Trophoblast cell (in vitro differentiated cells and primary cell): ENCODE data around the gene LAMC3.

Source experiments
- DNase-seq, 2 donors: peaks; one replicate each; pipeline ENCODE4 v3.0.0-alpha.2; 2016
- H2AFZ ChIP-seq: 2 replicates; pipeline ENCODE4 v1.6.1; 2013; ENCODE audit warnings: low read length, moderate library complexity, mild to moderate bottlenecking; ENCODE audit not compliant: insufficient read depth, poor library complexity
- H2AK5ac ChIP-seq: 2 replicates; pipeline ENCODE4 v1.6.1; 2013; ENCODE audit warnings: mild to moderate bottlenecking, low read length
- H2BK120ac ChIP-seq: 2 replicates; pipeline ENCODE4 v1.6.1; 2013; ENCODE audit warnings: low read length, mild to moderate bottlenecking, moderate library complexity; ENCODE audit not compliant: insufficient read depth, poor library complexity
- H2BK12ac ChIP-seq: 2 replicates; pipeline ENCODE4 v1.6.1; 2013; ENCODE audit warnings: mild to moderate bottlenecking, low read length, moderate library complexity
- H2BK5ac ChIP-seq: 2 replicates; pipeline ENCODE4 v1.6.1; 2013; ENCODE audit warnings: low read length, low read depth, moderate library complexity, mild to moderate bottlenecking; ENCODE audit not compliant: poor library complexity
- H3K14ac ChIP-seq: 2 replicates; pipeline ENCODE4 v1.6.1; 2013; ENCODE audit warnings: mild to moderate bottlenecking, low read length
- H3K18ac ChIP-seq: 2 replicates; pipeline ENCODE4 v1.6.1; 2013; ENCODE audit warnings: mild to moderate bottlenecking, low read length
- H3K23ac ChIP-seq: 2 replicates; pipeline ENCODE4 v1.6.1; 2013; ENCODE audit warnings: low read length
- H3K27ac ChIP-seq: 2 replicates; pipeline ENCODE4 v1.5.1; 2013; ENCODE audit warnings: low read depth, mild to moderate bottlenecking, inconsistent platforms, low read length, moderate library complexity
- H3K27me3 ChIP-seq: 2 replicates; pipeline ENCODE4 v1.6.1; 2013; ENCODE audit warnings: inconsistent platforms, mild to moderate bottlenecking, low read length, moderate library complexity; ENCODE audit not compliant: insufficient read depth
- H3K36me3 ChIP-seq, 2 experiments: 1 replicate in 1 of 2; 2 replicates in 1 of 2; pipeline ENCODE4 v1.6.1; 2013; ENCODE audit warnings: low read length in 2 of 2, mild to moderate bottlenecking in 2 of 2, moderate library complexity in 1 of 2; ENCODE audit not compliant: insufficient read depth in 2 of 2, control insufficient read depth in 1 of 2
- H3K4ac ChIP-seq: 2 replicates; pipeline ENCODE4 v1.6.1; 2013; ENCODE audit warnings: low read depth, mild to moderate bottlenecking, low read length, moderate library complexity
- H3K4me1 ChIP-seq, 2 experiments: 1 replicate in 1 of 2; 2 replicates in 1 of 2; pipeline ENCODE4 v1.6.1; 2013; ENCODE audit warnings: low read length in 2 of 2, mild to moderate bottlenecking in 2 of 2, moderate library complexity in 1 of 2; ENCODE audit not compliant: insufficient read depth in 2 of 2, control insufficient read depth in 1 of 2
- H3K4me2 ChIP-seq: 2 replicates; pipeline ENCODE4 v1.6.1; 2013; ENCODE audit warnings: inconsistent platforms, mild to moderate bottlenecking, low read length, moderate library complexity
- H3K4me3 ChIP-seq: 2 replicates; pipeline ENCODE4 v1.5.1; 2013; ENCODE audit warnings: mild to moderate bottlenecking, low read depth, low read length, inconsistent platforms
- H3K79me1 ChIP-seq: one replicate; pipeline ENCODE4 v1.6.1; 2013; ENCODE audit warnings: low read length
- H3K79me2 ChIP-seq: 2 replicates; pipeline ENCODE4 v1.6.1; 2013; ENCODE audit warnings: low read length, mild to moderate bottlenecking; ENCODE audit not compliant: control insufficient read depth, insufficient read depth, poor library complexity
- H3K9ac ChIP-seq: 2 replicates; pipeline ENCODE4 v1.6.1; 2013; ENCODE audit warnings: mild to moderate bottlenecking, low read length
- H3K9me3 ChIP-seq: 2 replicates; pipeline ENCODE4 v1.6.1; 2013; ENCODE audit warnings: low read depth, mild to moderate bottlenecking, control low read depth, inconsistent platforms, low read length; ENCODE audit not compliant: insufficient read depth
- H4K12ac ChIP-seq: 2 replicates; pipeline ENCODE4 v1.6.1; 2013; ENCODE audit warnings: low read depth, mild to moderate bottlenecking, low read length, moderate library complexity
- H4K8ac ChIP-seq: 2 replicates; pipeline ENCODE4 v1.6.1; 2013; ENCODE audit warnings: low read depth, mild to moderate bottlenecking, low read length, moderate library complexity
- H4K91ac ChIP-seq: one replicate; pipeline ENCODE4 v1.6.1; 2013; ENCODE audit warnings: low read depth, mild to moderate bottlenecking, low read length, moderate library complexity
- WGBS: extraction: QIAGEN DNeasy Blood & Tissue Kit; methylation state at CpG from one replicate; pipeline ENCODE4 v1.1.7; 2013; ENCODE audit warnings: missing lambda C conversion rate; ENCODE audit not compliant: insufficient read length, insufficient coverage; ENCODE audit errors: extremely low coverage; 5-methylcytosine and 5-hydroxymethylcytosine counted together

LAMC3 gene

DNA sequence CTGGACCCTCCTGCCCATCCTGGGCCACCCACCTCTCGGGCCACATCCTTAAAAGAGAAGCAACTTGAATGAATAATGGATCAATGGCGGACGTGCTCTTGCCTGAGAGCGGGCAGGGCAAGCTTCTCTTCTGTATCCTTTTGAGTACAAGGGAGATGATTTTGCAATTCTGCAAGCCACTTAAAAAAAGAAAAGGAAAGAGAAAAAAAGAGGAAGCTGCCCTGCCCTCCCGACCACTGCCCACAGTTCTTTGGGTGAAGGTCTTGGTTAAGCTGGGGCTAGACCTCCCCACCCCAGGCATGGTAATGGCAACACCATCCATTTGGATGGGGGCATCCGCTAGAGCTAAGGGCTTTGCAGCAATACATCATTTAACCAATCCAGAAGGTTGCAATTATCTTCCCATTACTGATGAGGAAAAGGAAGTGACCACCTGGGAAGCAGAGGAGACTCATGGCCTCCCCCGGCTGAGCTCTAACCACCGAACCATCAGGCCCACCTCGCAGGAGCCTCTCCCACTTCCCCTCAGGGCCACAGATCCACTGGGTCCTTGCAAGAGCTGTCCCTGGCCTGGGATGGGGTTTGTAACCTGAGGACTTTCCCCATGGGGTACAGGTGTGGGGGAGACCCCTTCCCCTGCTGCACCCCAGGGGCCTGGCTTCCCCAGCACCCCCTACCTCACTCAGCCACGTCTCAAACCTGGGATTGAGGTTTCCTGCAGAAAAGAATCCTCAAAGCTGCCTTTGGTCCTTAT, 27.8 kb upstream of the LAMC3 start:
- no peak overlapping the region for H2BK12ac ChIP-seq
- H3K79me2 ChIP-seq, result no peaks in the 10 kb centered on the region
- no peaks in the 10 kb centered on the region for H3K27me3 ChIP-seq
- no peak overlapping the region for H3K18ac ChIP-seq
- no peak overlapping the region for H3K4me2 ChIP-seq
- WGBS, result no CpG with 5 or more reads among the region's 10 CpGs
- no peak overlapping the region for H3K9ac ChIP-seq
- no peaks in the 10 kb centered on the region for H3K9me3 ChIP-seq
- no peaks in the 10 kb centered on the region for H3K4me1 ChIP-seq
- no peaks in the 10 kb centered on the region for H3K36me3 ChIP-seq
- H4K12ac ChIP-seq, result no peak overlapping the region
- no peaks in the 10 kb centered on the region for H3K79me1 ChIP-seq
- no peak overlapping the region for H4K8ac ChIP-seq
- H2AFZ ChIP-seq, result no peak overlapping the region
- H3K4me3 ChIP-seq, result no peak overlapping the region
- no peak overlapping the region for H4K91ac ChIP-seq
- H2BK5ac ChIP-seq, result no peak overlapping the region
- H3K14ac ChIP-seq, result no peak overlapping the region
- no peak overlapping the region for H2BK120ac ChIP-seq
- no peak overlapping the region for H3K4ac ChIP-seq
- DNase-seq, result no peak
- H3K23ac ChIP-seq, result no peak overlapping the region
- no peak overlapping the region for H3K27ac ChIP-seq
- H2AK5ac ChIP-seq, result no peak overlapping the region

DNA sequence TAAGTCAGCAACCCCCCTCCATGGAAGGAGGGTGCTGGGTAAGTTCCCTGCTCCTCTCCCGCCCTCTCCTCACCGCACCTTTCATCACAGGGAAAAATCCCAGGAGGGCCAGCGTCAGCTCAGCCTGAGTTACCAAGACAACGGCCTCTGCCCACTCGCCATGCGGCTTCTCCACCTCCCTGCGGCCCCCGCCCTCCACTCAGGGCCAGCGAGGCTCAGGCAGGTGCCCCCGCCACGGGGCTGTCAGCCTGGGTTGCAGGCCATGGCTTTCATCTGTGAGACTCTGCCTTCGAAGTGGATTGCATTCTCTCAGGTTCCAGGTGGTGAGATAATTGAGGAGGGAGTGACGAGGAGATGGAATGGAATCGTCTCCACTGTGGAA, 27.2 kb upstream of the LAMC3 start:
- H3K23ac ChIP-seq, result no peak overlapping the region
- no peak for DNase-seq
- H4K8ac ChIP-seq, result no peak overlapping the region
- H3K9ac ChIP-seq, result no peak overlapping the region
- H3K36me3 ChIP-seq, result no peaks in the 10 kb centered on the region
- no peaks in the 10 kb centered on the region for H3K27me3 ChIP-seq
- no peaks in the 10 kb centered on the region for H3K4me1 ChIP-seq
- H2BK120ac ChIP-seq, result no peak overlapping the region
- H4K91ac ChIP-seq, result no peak overlapping the region
- no CpG with 5 or more reads among the region's 14 CpGs for WGBS
- H3K79me2 ChIP-seq, result no peaks in the 10 kb centered on the region
- no peak overlapping the region for H2BK12ac ChIP-seq
- no peak overlapping the region for H3K18ac ChIP-seq
- H3K9me3 ChIP-seq, result no peaks in the 10 kb centered on the region
- H3K79me1 ChIP-seq, result no peaks in the 10 kb centered on the region
- H3K14ac ChIP-seq, result no peak overlapping the region
- H2AK5ac ChIP-seq, result no peak overlapping the region
- H3K4ac ChIP-seq, result no peak overlapping the region
- H2AFZ ChIP-seq, result no peak overlapping the region
- no peak overlapping the region for H3K4me3 ChIP-seq
- H3K4me2 ChIP-seq, result no peak overlapping the region
- H3K27ac ChIP-seq, result no peak overlapping the region
- H4K12ac ChIP-seq, result no peak overlapping the region
- H2BK5ac ChIP-seq, result no peak overlapping the region

DNA sequence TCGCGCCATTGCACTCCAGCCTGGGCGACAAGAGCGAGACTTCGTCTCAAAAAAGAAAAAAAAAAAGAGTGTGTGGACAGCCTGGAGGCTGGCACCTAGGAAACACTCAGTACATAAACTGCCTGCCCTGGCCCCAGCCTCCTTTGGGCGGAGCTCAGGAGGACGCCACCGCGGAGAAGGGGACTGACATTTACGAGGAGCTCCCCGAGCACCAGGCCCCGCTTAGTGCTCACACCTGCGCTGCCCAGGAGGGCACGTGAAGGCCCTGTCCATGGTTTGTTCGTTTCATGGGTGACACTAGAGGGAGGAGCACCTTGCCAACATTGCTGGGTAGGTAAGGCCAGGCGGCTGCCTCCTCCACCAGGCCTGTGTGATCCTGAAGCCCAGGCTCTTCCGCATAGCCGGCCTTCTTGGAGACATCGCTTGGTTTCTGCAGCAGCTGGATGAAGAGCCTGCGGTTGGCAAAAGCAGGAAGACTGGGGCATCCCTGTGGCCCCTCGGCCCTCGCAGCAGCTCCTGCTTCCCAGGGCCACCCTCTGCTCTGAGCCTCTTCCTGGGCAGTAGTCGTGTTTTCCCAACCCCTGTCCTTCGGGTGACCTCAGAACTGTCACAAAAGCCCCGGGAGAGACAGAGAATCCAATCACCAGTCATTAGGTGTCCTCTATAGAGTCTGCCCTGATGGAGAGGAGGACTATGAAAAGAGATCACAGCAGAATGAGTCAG, 26.2 kb upstream of the LAMC3 start:
- Histone ChIP-seq H2BK12ac (no peak overlapping the region), H3K18ac (no peak overlapping the region), H3K9me3 (no peaks in the 10 kb centered on the region), H2BK120ac (no peak overlapping the region), H4K12ac (no peak overlapping the region), H3K79me1 (no peaks in the 10 kb centered on the region), H3K4me2 (no peak overlapping the region), H3K9ac (no peak overlapping the region), H3K14ac (no peak overlapping the region), H3K4ac (no peak overlapping the region), H3K4me1 (no peaks in the 10 kb centered on the region), H4K8ac (no peak overlapping the region), H3K79me2 (no peaks in the 10 kb centered on the region), H2AFZ (no peak overlapping the region), H3K27me3 (no peaks in the 10 kb centered on the region), H2BK5ac (no peak overlapping the region), H3K36me3 (no peaks in the 10 kb centered on the region), H3K23ac (no peak overlapping the region), H3K4me3 (no peak overlapping the region), H4K91ac (no peak overlapping the region), H2AK5ac (no peak overlapping the region), H3K27ac (no peak overlapping the region)
- DNase-seq, result no peak
- WGBS, result no CpG with 5 or more reads among the region's 25 CpGs

DNA sequence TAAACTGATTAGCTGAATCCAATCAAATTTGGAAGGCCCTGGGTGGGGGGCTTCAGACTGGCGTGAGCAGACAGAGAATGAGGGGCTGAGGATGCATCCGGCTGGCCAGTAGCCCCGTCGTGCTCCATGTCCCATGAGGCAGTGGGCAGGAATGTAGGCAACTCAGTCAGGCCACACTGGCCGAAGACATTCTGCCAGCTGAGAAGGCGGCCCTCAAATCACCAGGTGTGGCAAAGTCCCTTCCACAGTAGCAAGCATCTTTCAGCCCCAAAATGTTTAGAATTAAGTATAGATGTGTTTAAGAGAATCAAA, 25.7 kb upstream of the LAMC3 start:
- no peak overlapping the region for H2BK120ac ChIP-seq
- H2BK12ac ChIP-seq, result no peak overlapping the region
- H3K36me3 ChIP-seq, result no peaks in the 10 kb centered on the region
- no peak overlapping the region for H2AFZ ChIP-seq
- H3K27ac ChIP-seq, result no peak overlapping the region
- no peak overlapping the region for H2AK5ac ChIP-seq
- H4K91ac ChIP-seq, result no peak overlapping the region
- no peaks in the 10 kb centered on the region for H3K9me3 ChIP-seq
- no peaks in the 10 kb centered on the region for H3K27me3 ChIP-seq
- no peak overlapping the region for H2BK5ac ChIP-seq
- no CpG with 5 or more reads among the region's 6 CpGs for WGBS
- no peak overlapping the region for H3K4ac ChIP-seq
- no peak overlapping the region for H3K4me2 ChIP-seq
- no peaks in the 10 kb centered on the region for H3K79me2 ChIP-seq
- no peak overlapping the region for H3K18ac ChIP-seq
- no peak overlapping the region for H3K23ac ChIP-seq
- no peak overlapping the region for H4K8ac ChIP-seq
- no peak overlapping the region for H3K14ac ChIP-seq
- no peaks in the 10 kb centered on the region for H3K79me1 ChIP-seq
- no peaks in the 10 kb centered on the region for H3K4me1 ChIP-seq
- no peak overlapping the region for H4K12ac ChIP-seq
- no peak for DNase-seq
- no peak overlapping the region for H3K4me3 ChIP-seq
- no peak overlapping the region for H3K9ac ChIP-seq
